Kidney (tissue), 14 donors: ENCODE data around the gene MAD2L2. TPM values are rescaled to one million over a fixed set of nuclear protein-coding genes. Genes with fewer than 3 reads are reported as not detected.

ENCODE experiments used
- DNase-seq, 5 donors: peaks; one replicate each; pipeline ENCODE4 v3.0.0-alpha.2; 2013 to 2020
- FAIRE-seq: peaks from 2 replicates; lab custom pipeline; 2012; peaks lifted over from hg19 to GRCh38; lab: Jason Lieb, UNC
- H3K27ac ChIP-seq, 2 donors: one replicate each; pipeline ENCODE4 v1.7.0; 2013; ENCODE audit warnings: low read depth in 2 of 2, low read length in 2 of 2, inconsistent platforms in 1 of 2
- H3K27me3 ChIP-seq: one replicate; pipeline ENCODE4 v1.7.1; 2013; ENCODE audit warnings: low read length, inconsistent platforms; ENCODE audit not compliant: control insufficient read depth, insufficient read depth
- H3K36me3 ChIP-seq, 3 donors: one replicate each; pipeline versions ENCODE4 v1.7.0 to v1.7.1; 2013; ENCODE audit warnings: low read length in 3 of 3, control low read depth in 1 of 3, inconsistent platforms in 1 of 3; ENCODE audit not compliant: insufficient read depth in 3 of 3, control insufficient read depth in 2 of 3
- H3K4me1 ChIP-seq, 3 donors: one replicate each; pipeline versions ENCODE4 v1.7.0 to v1.7.1; 2013; ENCODE audit warnings: low read length in 3 of 3, inconsistent platforms in 1 of 3, low read depth in 1 of 3; ENCODE audit not compliant: control insufficient read depth in 2 of 3, insufficient read depth in 2 of 3
- H3K4me3 ChIP-seq, 3 donors: one replicate each; pipeline versions ENCODE4 v1.7.0 to v1.8.1; 2013; ENCODE audit warnings: low read length in 3 of 3, control low read depth in 1 of 3, inconsistent platforms in 1 of 3
- H3K9ac ChIP-seq, 3 donors: one replicate each; pipeline versions ENCODE4 v1.7.0 to v1.7.1; 2013; ENCODE audit warnings: low read length in 3 of 3, control low read depth in 1 of 3, inconsistent platforms in 1 of 3
- H3K9me3 ChIP-seq, 3 donors: one replicate each; pipeline versions ENCODE4 v1.7.0 to v1.7.1; 2013; ENCODE audit warnings: low read length in 3 of 3, control low read depth in 1 of 3, inconsistent platforms in 1 of 3; ENCODE audit not compliant: control insufficient read depth in 2 of 3, insufficient read depth in 1 of 3
- CTCF ChIP-seq: IDR thresholded peaks from 3 replicates; pipeline ENCODE4 v1.5.1; 2012; ENCODE audit warnings: mild to moderate bottlenecking, moderate library complexity, borderline replicate concordance; ENCODE audit not compliant: insufficient read depth; ENCODE audit errors: extremely low read depth
- intact Hi-C: fragments of 100-400 bp; cut with DNase I; formaldehyde crosslinking; loops from one replicate; pipeline ENCODE4 v1.11.1; 2022
- polyA plus RNA-seq: library from polyadenylated mRNA; stranded (reverse); fragments of 350-450 nt; fragmentation: Illumina TruSeq; extraction: RNeasy Lipid Tissue Mini Kit (QIAGEN cat#74804); gene quantifications from one replicate; pipeline ENCODE4 v1.2.3, GENCODE V29; 2014; ENCODE audit warnings: low read depth, low replicate concordance; ENCODE audit not compliant: insufficient read depth
- total RNA-seq: library from RNA; stranded (reverse); fragmentation: NEBNext Ultra II Directional; extraction: Animal tissue kit (Norgen Biotek cat#: 25700); gene quantifications from one replicate; pipeline ENCODE4 v1.2.1, GENCODE V29; 2021
- donor health status: control.
- donor health status: control.
- donor health status: control.
- donor health status: control.
- donor health status: control.
- donor health status: DM: yes; HTN: yes; CAD: no.
- donor health status: Normal renal cell carcinoma (clear cell type).

Gene MAD2L2
- total and polyA plus RNA-seq, 2 donors from 2014 or later, result 36.8 to 51.7 TPM

- Histone ChIP-seq H3K4me1 (no peaks in the 10 kb centered on the region), H3K9me3 (no peaks in the 10 kb centered on the region), H3K9ac (no peak overlapping the region), H3K4me3 (no peak overlapping the region), H3K27me3 (no peaks in the 10 kb centered on the region), H3K27ac (no peak overlapping the region), H3K36me3 (no peaks in the 10 kb centered on the region)
- no peak for TF ChIP-seq CTCF
- intact Hi-C loops, result no loop called here
- FAIRE-seq (no peak), DNase-seq (peak in 3 of 5 donors; percentile 41 to 54 (median 50))
Observed at GRCh38 chr1:11634365-11635192, 46.4 kb downstream of the MAD2L2 start.

GRCh38 chr1:11629184-11630016 lies 51.5 kb downstream of the MAD2L2 start:
- Histone ChIP-seq H3K27ac (no peak overlapping the region), H3K36me3 (no peaks in the 10 kb centered on the region), H3K4me3 (no peak overlapping the region), H3K4me1 (no peaks in the 10 kb centered on the region), H3K9ac (no peak overlapping the region), H3K27me3 (no peaks in the 10 kb centered on the region), H3K9me3 (peaks cover 0 to 5% (median 0%) of the 10 kb centered on the region in 3 donors)
- FAIRE-seq (no peak), DNase-seq (no peak)
- intact Hi-C loops, result no loop called here
- no peak for TF ChIP-seq CTCF

- FAIRE-seq, result no peak
- Histone ChIP-seq H3K27me3 (no peaks in the 10 kb centered on the region), H3K9me3 (peaks cover 0 to 5% (median 0%) of the 10 kb centered on the region in 3 donors), H3K4me3 (no peak overlapping the region), H3K36me3 (no peaks in the 10 kb centered on the region), H3K27ac (no peak overlapping the region), H3K9ac (no peak overlapping the region), H3K4me1 (no peaks in the 10 kb centered on the region)
- DNase-seq, result no peak
- intact Hi-C loops, result no loop called here
- TF ChIP-seq CTCF, result no peak
Observed at GRCh38 chr1:11628767-11629166, 52.2 kb downstream of the MAD2L2 start.
